Measurements from ENCODE around the gene CNGB1.
"Not testable (repeated sequence)": the region's sequence is repeated elsewhere in the genome, so short reads cannot be mapped to it uniquely, and the experiment has no call there.

Gene CNGB1

DNA sequence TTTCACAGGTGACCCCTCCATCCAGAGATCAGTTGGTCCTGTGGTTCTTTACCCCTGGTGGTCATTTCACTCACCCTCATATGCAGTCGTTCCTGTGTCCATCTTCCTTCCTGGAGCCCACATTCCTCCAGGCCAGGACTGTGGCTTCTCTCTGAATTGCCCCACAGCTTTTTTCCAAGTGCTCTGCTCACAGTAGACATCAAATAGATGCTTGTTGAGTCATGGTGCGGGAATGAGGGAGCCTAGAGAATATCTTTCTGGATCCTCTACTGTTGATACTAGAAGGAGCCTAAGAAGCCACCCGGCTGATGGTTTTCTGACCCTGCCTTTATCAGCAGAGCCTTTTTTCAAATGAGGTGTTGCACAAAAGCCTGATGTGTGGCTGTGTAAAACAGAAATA lies 40.7 kb upstream of the CNGB1 start:
- no peak for DNase-seq (ENCODE audit: extremely low spot score)
- no peak for TF ChIP-seq CTCF (IDR thresholded peaks at IDR 0.05; ENCODE audit: control extremely low read depth, extremely low read depth, low read depth, missing control alignments)
- ChIA-PET CTCF (interaction anchor here (1.9 to 2.0 kb wide), 2 partner anchors 10 to 12 kb away, joined by 5 to 9 read pairs; partner anchors contain the start of genes USB1 and ZNF319), POLR2A (no interaction called here)

GRCh38 chr16:58010886-58011285 lies 40.0 kb upstream of the CNGB1 start:
- CTCF ChIA-PET = interaction anchor here (0.7 to 1.9 kb wide), 5 partner anchors 8 to 111 kb away, joined by 3 to 9 read pairs (median 3); partner anchors contain the start of genes USB1 and ZNF319
- TF ChIP-seq CTCF (IDR thresholded peaks at IDR 0.05; ENCODE audit: control extremely low read depth, extremely low read depth, low read depth, missing control alignments) = no peak
- POLR2A ChIA-PET = no interaction called here
- DNase-seq (ENCODE audit: extremely low spot score) = no peak

GRCh38 chr16:58009856-58010416 lies 39.0 kb upstream of the CNGB1 start:
- POLR2A ChIA-PET = no interaction called here
- no peak for DNase-seq (ENCODE audit: extremely low spot score)
- CTCF ChIA-PET = interaction anchor here (1.9 kb wide), 1 partner anchor 10 kb away, joined by 9 read pairs; the partner anchor contains the start of genes USB1 and ZNF319
- TF ChIP-seq CTCF (IDR thresholded peaks at IDR 0.05; ENCODE audit: control extremely low read depth, extremely low read depth, low read depth, missing control alignments) = no peak

DNA sequence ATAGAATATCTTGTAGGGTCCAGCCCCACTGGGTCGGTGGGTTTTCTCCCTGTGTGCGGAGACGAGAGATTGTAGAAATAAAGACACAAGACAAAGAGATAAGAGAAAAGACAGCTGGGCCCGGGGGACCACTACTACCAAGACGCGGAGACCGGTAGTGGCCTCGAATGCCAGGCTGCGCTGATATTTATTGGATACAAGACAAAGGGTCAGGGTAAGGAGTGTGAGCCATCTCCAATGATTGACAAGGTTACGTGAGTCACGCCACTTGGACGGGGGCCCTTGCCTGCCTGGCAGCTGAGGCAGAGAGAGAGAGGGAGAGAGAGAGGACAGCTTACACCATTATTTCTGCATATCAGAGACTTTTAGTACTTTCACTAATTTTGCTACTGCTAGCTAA lies 33.8 kb upstream of the CNGB1 start:
- DNase-seq (ENCODE audit: extremely low spot score); POLR2A ChIA-PET: not testable (repeated sequence)
- CTCF ChIA-PET = interaction anchor here (0.5 to 3.0 kb wide), 9 partner anchors 13 to 356 kb away, joined by 3 to 10 read pairs (median 3); no protein-coding TSS in a partner anchor

DNA sequence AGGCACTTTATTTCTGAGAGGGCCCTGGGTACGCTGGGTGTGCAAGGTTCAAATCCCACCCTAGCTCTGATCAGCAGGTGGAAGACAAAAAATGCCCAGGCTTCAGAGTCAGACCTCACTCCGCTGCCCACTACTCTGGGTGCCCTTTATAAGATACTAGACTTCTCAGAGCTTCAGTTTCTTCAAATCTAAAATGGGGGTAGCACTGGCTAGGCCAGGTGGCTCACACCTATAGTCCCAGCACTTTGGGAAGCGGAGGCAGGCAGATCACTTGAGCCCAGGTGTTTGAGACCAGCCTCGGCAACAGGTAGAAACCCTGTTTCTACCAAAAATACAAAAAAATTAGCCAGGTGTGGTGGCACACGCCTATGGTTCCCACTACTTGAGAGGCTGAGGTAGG lies 32.0 kb upstream of the CNGB1 start:
- no peak for DNase-seq (ENCODE audit: extremely low spot score)
- POLR2A ChIA-PET = no interaction called here
- TF ChIP-seq CTCF (IDR thresholded peaks at IDR 0.05; ENCODE audit: control extremely low read depth, extremely low read depth, low read depth, missing control alignments) = no peak
- CTCF ChIA-PET = interaction anchor here (2.4 kb wide), 1 partner anchor 103 kb away, joined by 14 read pairs; no protein-coding TSS in a partner anchor

GRCh38 chr16:58002416-58002800 lies 31.5 kb upstream of the CNGB1 start:
- CTCF ChIA-PET = interaction anchor here (1.0 to 3.6 kb wide), 4 partner anchors 8 to 245 kb away, joined by 3 to 18 read pairs (median 10); no protein-coding TSS in a partner anchor
- no peak for TF ChIP-seq CTCF (IDR thresholded peaks at IDR 0.05; ENCODE audit: control extremely low read depth, extremely low read depth, low read depth, missing control alignments)
- DNase-seq (ENCODE audit: extremely low spot score) = no peak
- POLR2A ChIA-PET = no interaction called here

DNA sequence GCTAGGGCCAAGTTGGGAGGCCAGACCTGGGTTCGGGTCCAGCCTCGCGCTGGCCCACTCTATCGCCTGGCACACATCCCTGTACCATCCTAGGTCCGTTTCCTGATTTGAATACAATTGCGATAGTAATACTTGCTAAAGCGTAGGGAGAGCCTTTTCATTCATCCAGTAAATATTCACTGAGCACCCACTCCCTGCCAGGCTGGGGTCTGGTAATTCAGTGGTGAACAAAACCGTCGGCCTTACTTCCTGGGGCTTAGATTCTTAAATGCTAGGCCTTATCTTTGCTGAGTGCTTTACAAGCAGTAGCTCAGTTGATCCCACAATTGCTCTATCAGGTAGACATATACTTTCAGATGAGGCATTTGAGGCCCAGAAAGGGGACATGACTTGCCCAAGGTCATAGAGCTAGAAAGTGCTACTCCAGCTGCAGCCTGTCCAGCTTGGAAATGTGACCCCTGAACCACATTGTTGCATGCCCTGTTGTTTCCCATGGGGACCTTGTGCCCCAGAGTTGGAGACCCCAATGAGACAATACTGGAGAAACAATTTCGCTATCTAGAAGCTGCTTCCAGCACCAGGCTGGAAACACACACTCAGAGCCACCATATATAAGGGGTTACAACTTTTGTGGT lies 31.0 kb upstream of the CNGB1 start:
- no peak for TF ChIP-seq CTCF (IDR thresholded peaks at IDR 0.05; ENCODE audit: control extremely low read depth, extremely low read depth, low read depth, missing control alignments)
- ChIA-PET CTCF (interaction anchor here (1.0 to 3.6 kb wide), 9 partner anchors 9 to 245 kb away, joined by 3 to 18 read pairs (median 3); no protein-coding TSS in a partner anchor), POLR2A (interaction anchor here (0.6 kb wide), 1 partner anchor 701 kb away, joined by 3 read pairs; no protein-coding TSS in a partner anchor)
- no peak for DNase-seq (ENCODE audit: extremely low spot score)

Data from GM10248 (cell line).